Medulla oblongata (tissue), 1 donor: ENCODE results near the gene NDUFAF5.

Experiments used
- DNase-seq: peaks from one replicate; pipeline ENCODE4 v3.0.0-alpha.2; 2015; ENCODE audit errors: extremely low spot score

NDUFAF5 gene

GRCh38 chr20:13777171-13777601, 7.6 kb upstream of the NDUFAF5 start:
- no peak for DNase-seq

GRCh38 chr20:13778827-13779226, 6.0 kb upstream of the NDUFAF5 start:
- DNase-seq, result no peak

GRCh38 chr20:13783528-13783927, 1.3 kb upstream of the NDUFAF5 start:
- no peak for DNase-seq

GRCh38 chr20:13784271-13784892, 446 bp upstream of the NDUFAF5 start:
- DNase-seq, result no peak

- DNase-seq, result no peak
Measured at GRCh38 chr20:13786143-13786828, 1.5 kb downstream of the NDUFAF5 start.

- peak; percentile 60 for DNase-seq
Measured at GRCh38 chr20:13788167-13788834, 3.5 kb downstream of the NDUFAF5 start.

GRCh38 chr20:13790708-13791107, 5.9 kb downstream of the NDUFAF5 start:
- no peak for DNase-seq

GRCh38 chr20:13791540-13792459, 7.0 kb downstream of the NDUFAF5 start:
- DNase-seq, result peak; percentile 62

GRCh38 chr20:13793001-13793400, 8.2 kb downstream of the NDUFAF5 start:
- DNase-seq, result no peak

GRCh38 chr20:13794667-13795066, 9.8 kb downstream of the NDUFAF5 start:
- no peak for DNase-seq

GRCh38 chr20:13799040-13799439, 14.2 kb downstream of the NDUFAF5 start:
- no peak for DNase-seq

- DNase-seq, result no peak
Measured at GRCh38 chr20:13799974-13800373, 15.1 kb downstream of the NDUFAF5 start.

GRCh38 chr20:13800728-13801134, 15.9 kb downstream of the NDUFAF5 start:
- DNase-seq, result peak; percentile 49

GRCh38 chr20:13809373-13809772, 24.5 kb downstream of the NDUFAF5 start:
- no peak for DNase-seq

GRCh38 chr20:13809855-13810254, 25.0 kb downstream of the NDUFAF5 start:
- no peak for DNase-seq

GRCh38 chr20:13810446-13810845, 25.6 kb downstream of the NDUFAF5 start:
- DNase-seq, result no peak

GRCh38 chr20:13813910-13814309, 29.1 kb downstream of the NDUFAF5 start:
- DNase-seq, result no peak

- DNase-seq, result no peak
Measured at GRCh38 chr20:13814672-13815071, 29.8 kb downstream of the NDUFAF5 start.

GRCh38 chr20:13816757-13817156, 31.9 kb downstream of the NDUFAF5 start:
- no peak for DNase-seq

- no peak for DNase-seq
Measured at GRCh38 chr20:13817342-13817741, 32.5 kb downstream of the NDUFAF5 start.

- DNase-seq, result peak; percentile 61
Measured at GRCh38 chr20:13819885-13820645, 35.2 kb downstream of the NDUFAF5 start.
